H1 (cell line): ENCODE measurements around the gene GLG1.

Experiments used
- ATF3 ChIP-seq: IDR thresholded peaks from 2 replicates; pipeline ENCODE4 v1.6.1; 2011; ENCODE audit warnings: low read depth, mild to moderate bottlenecking, low read length; ENCODE audit not compliant: insufficient read depth
- CEBPB ChIP-seq: IDR thresholded peaks from 2 replicates; pipeline ENCODE4 v1.6.1; 2012; ENCODE audit warnings: low read depth, low read length
- CTCF ChIP-seq, 3 experiments: IDR thresholded peaks; 1 replicate in 2 of 3; 2 replicates in 1 of 3; pipeline versions ENCODE4 v1.5.1 to v1.6.1; 2011; ENCODE audit warnings: low read length in 3 of 3, mild to moderate bottlenecking in 3 of 3, inconsistent platforms in 2 of 3, low read depth in 1 of 3, moderate library complexity in 1 of 3; ENCODE audit not compliant: insufficient read depth in 1 of 3; ENCODE audit errors: control extremely low read depth in 1 of 3
- FOSL1 ChIP-seq: IDR thresholded peaks from 2 replicates; pipeline ENCODE4 v1.6.1; 2011; ENCODE audit warnings: mild to moderate bottlenecking, low read depth, low read length, moderate library complexity; ENCODE audit not compliant: insufficient read depth
- JUND ChIP-seq: IDR thresholded peaks from 2 replicates; pipeline ENCODE4 v1.6.1; 2011; ENCODE audit warnings: mild to moderate bottlenecking, improper control_type of control experiment, low read length
- PHF8 ChIP-seq: fragments of 200-600 bp; sonication (generic); conservative IDR thresholded peaks from 2 replicates; pipeline ENCODE4 v1.7.1; 2012; ENCODE audit warnings: low read depth, mild to moderate bottlenecking, inconsistent platforms, low read length, moderate library complexity
- POLR2A ChIP-seq, 2 experiments: IDR thresholded peaks; 1 replicate in 1 of 2; 2 replicates in 1 of 2; pipeline ENCODE4 v1.6.1; 2011; ENCODE audit warnings: low read depth in 2 of 2, low read length in 2 of 2, mild to moderate bottlenecking in 2 of 2; ENCODE audit errors: control extremely low read depth in 1 of 2
- POLR2AphosphoS5 ChIP-seq: IDR thresholded peaks from 2 replicates; pipeline ENCODE4 v1.6.1; 2011; ENCODE audit warnings: low read depth, low read length
- RAD21 ChIP-seq, 2 experiments: IDR thresholded peaks in 1 of 2; conservative IDR thresholded peaks in 1 of 2; 2 replicates each; pipeline ENCODE4 v1.6.1; 2011; ENCODE audit warnings: low read depth in 2 of 2, low read length in 2 of 2, improper control_type of control experiment in 1 of 2, inconsistent platforms in 1 of 2, mild to moderate bottlenecking in 1 of 2, moderate library complexity in 1 of 2
- RFX5 ChIP-seq: IDR thresholded peaks from 2 replicates; pipeline ENCODE4 v1.6.1; 2011; ENCODE audit warnings: low read depth, low read length, improper control_type of control experiment, borderline replicate concordance
- RXRA ChIP-seq: IDR thresholded peaks from 2 replicates; pipeline ENCODE4 v1.6.1; 2011; ENCODE audit warnings: low read depth, mild to moderate bottlenecking, low read length, moderate library complexity; ENCODE audit not compliant: insufficient read depth
- SIX5 ChIP-seq: IDR thresholded peaks from 2 replicates; pipeline ENCODE4 v1.6.1; 2011; ENCODE audit warnings: mild to moderate bottlenecking, low read depth, low read length
- USF2 ChIP-seq: IDR thresholded peaks from 2 replicates; pipeline ENCODE4 v1.6.1; 2011; ENCODE audit warnings: low read length, improper control_type of control experiment

GRCh38 chr16:74461826-74462225 is 145.1 kb downstream of the GLG1 start:
- no peak for TF ChIP-seq CEBPB
- no peak for TF ChIP-seq CTCF (IDR thresholded peaks at IDR 0.05; ENCODE audit: control extremely low read depth in 1 of 3, insufficient read depth in 1 of 3, low read depth in 1 of 3, low read length in 3 of 3)
- TF ChIP-seq POLR2A (IDR thresholded peaks at IDR 0.05; ENCODE audit: control extremely low read depth in 1 of 2, low read depth in 2 of 2, low read length in 2 of 2) = no peak
- no peak for TF ChIP-seq FOSL1
- TF ChIP-seq POLR2AphosphoS5 = no peak
- TF ChIP-seq RFX5 = no peak
- no peak for TF ChIP-seq RAD21 (IDR thresholded peaks at IDR 0.05 in 1 of 2, conservative IDR thresholded peaks at IDR 0.05 in 1 of 2; ENCODE audit: low read depth in 2 of 2, low read length in 2 of 2)
- TF ChIP-seq USF2 = no peak
- TF ChIP-seq JUND = no peak
- TF ChIP-seq ATF3 = no peak
- TF ChIP-seq RXRA = no peak
- no peak for TF ChIP-seq PHF8
- no peak for TF ChIP-seq SIX5
